A549 (cell line): ENCODE measurements around the gene MAPKAP1.

Experiments
- BHLHE40 ChIP-seq: IDR thresholded peaks from 2 replicates; pipeline ENCODE4 v1.6.1; 2012; ENCODE audit warnings: low read depth, low read length, inconsistent platforms
- EP300 ChIP-seq, 2 experiments: fragments of >200 bp; sonication (Bioruptor Twin); formaldehyde crosslinking; IDR thresholded peaks; 2 replicates in 1 of 2; 3 replicates in 1 of 2; pipeline ENCODE4 v1.6.1; 2016 to 2017
- ESRRA ChIP-seq: fragments of 150-350 bp; IDR thresholded peaks from 2 replicates; pipeline ENCODE4 v1.6.1; 2014; ENCODE audit warnings: mild to moderate bottlenecking, low read length, borderline replicate concordance
- GATA3 ChIP-seq: IDR thresholded peaks from 2 replicates; pipeline ENCODE4 v1.6.1; 2012; ENCODE audit warnings: borderline replicate concordance
- NR3C1 ChIP-seq: fragments of >200 bp; sonication (Bioruptor Twin); formaldehyde crosslinking; IDR thresholded peaks from 3 replicates; pipeline ENCODE4 v1.6.1; 2017
- POLR2A ChIP-seq: IDR thresholded peaks from 2 replicates; pipeline ENCODE4 v1.6.1; 2012; ENCODE audit warnings: mild to moderate bottlenecking, low read length
- POLR2AphosphoS2 ChIP-seq: conservative IDR thresholded peaks from 2 replicates; pipeline ENCODE4 v1.6.1; 2012; ENCODE audit warnings: low read length, improper control_type of control experiment, inconsistent platforms
- ZC3H11A ChIP-seq: fragments of 450-650 bp; IDR thresholded peaks from 2 replicates; pipeline ENCODE4 v1.6.1; 2014; ENCODE audit warnings: antibody characterized with exemption, mild to moderate bottlenecking
- TF ChIP-seq, protein P1 (sequence below): fragments of >200 bp; sonication (Bioruptor Twin); formaldehyde crosslinking; IDR thresholded peaks from 3 replicates; pipeline ENCODE4 v1.5.1; 2016

DNA sequence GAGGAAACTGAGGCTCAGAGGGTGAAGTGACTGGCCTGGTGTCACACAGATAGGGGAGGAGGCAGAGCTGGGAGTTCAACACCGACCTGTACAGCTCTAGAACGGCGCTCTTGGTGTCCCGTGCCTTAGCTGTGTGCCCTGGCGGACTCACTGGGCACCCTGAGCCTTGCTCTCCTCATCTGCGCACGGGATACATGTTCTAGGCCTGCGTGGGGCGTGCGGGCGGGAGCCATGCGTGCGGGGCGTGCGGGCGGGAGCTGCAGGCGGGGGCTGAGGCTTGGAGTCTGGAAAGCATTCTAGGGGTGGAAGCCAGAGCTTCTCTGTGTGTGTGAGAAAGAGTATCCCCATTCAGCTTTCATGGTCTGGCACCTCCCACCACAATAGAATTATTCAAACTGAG is 280.1 kb downstream of the MAPKAP1 start:
- TF ChIP-seq ESRRA, result no peak
- TF ChIP-seq, protein P1, sequence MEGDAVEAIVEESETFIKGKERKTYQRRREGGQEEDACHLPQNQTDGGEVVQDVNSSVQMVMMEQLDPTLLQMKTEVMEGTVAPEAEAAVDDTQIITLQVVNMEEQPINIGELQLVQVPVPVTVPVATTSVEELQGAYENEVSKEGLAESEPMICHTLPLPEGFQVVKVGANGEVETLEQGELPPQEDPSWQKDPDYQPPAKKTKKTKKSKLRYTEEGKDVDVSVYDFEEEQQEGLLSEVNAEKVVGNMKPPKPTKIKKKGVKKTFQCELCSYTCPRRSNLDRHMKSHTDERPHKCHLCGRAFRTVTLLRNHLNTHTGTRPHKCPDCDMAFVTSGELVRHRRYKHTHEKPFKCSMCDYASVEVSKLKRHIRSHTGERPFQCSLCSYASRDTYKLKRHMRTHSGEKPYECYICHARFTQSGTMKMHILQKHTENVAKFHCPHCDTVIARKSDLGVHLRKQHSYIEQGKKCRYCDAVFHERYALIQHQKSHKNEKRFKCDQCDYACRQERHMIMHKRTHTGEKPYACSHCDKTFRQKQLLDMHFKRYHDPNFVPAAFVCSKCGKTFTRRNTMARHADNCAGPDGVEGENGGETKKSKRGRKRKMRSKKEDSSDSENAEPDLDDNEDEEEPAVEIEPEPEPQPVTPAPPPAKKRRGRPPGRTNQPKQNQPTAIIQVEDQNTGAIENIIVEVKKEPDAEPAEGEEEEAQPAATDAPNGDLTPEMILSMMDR, result no peak
- no peak for TF ChIP-seq GATA3
- TF ChIP-seq POLR2AphosphoS2, result no peak
- TF ChIP-seq BHLHE40, result no peak
- no peak for TF ChIP-seq ZC3H11A
- TF ChIP-seq EP300 (IDR thresholded peaks at IDR 0.05), result no peak
- TF ChIP-seq POLR2A, result no peak
- TF ChIP-seq NR3C1, result no peak
